ENCODE data around the gene TOB1.

GRCh38 chr17:50871898-50872297 lies 5.7 kb upstream of the TOB1 start:
- TF ChIP-seq RAD21 (IDR thresholded peaks at IDR 0.05; ENCODE audit: low read length) (no peak), CTCF (conservative IDR thresholded peaks at IDR 0.05; ENCODE audit: low read depth, low read length) (no peak), MAZ (IDR thresholded peaks at IDR 0.05; ENCODE audit: borderline replicate concordance, low read depth, low read length) (no peak), SMC3 (IDR thresholded peaks at IDR 0.05; ENCODE audit: low read depth, low read length) (no peak), FOS (IDR thresholded peaks at IDR 0.05; ENCODE audit: low read depth, low read length) (no peak), RFX5 (IDR thresholded peaks at IDR 0.05; ENCODE audit: low read depth, low read length) (no peak), POLR2A (IDR thresholded peaks at IDR 0.05; ENCODE audit: low read depth, low read length) (no peak), USF2 (IDR thresholded peaks at IDR 0.05; ENCODE audit: low read depth, low read length) (no peak), ELK1 (IDR thresholded peaks at IDR 0.05; ENCODE audit: borderline replicate concordance, low read depth, low read length) (no peak), NFE2L2 (IDR thresholded peaks at IDR 0.05; ENCODE audit: low read depth, low read length) (no peak), MXI1 (IDR thresholded peaks at IDR 0.05; ENCODE audit: borderline replicate concordance, low read depth, low read length) (no peak), BHLHE40 (IDR thresholded peaks at IDR 0.05; ENCODE audit: low read depth, low read length) (no peak)
